HepG2 (cell line): ENCODE measurements around the gene DYNC1LI2. TPM values are rescaled to one million over a fixed set of nuclear protein-coding genes. Genes with fewer than 3 reads are reported as not detected.
A peak's percentile ranks its signal among the peaks of the same experiment; 100 is the strongest.

Experiments used
- ARNT2 ChIP-seq: sonication (generic); formaldehyde crosslinking; IDR thresholded peaks from 2 replicates; pipeline ENCODE4 v1.8.0; 2022; ENCODE audit warnings: mild to moderate bottlenecking, low read depth, missing genetic modification reagents, moderate library complexity
- ATF1 ChIP-seq: IDR thresholded peaks from 2 replicates; pipeline ENCODE4 v1.6.1; 2016; ENCODE audit warnings: mild to moderate bottlenecking, control low read depth
- ELF3 ChIP-seq: IDR thresholded peaks from 2 replicates; pipeline ENCODE4 v1.6.1; 2016; ENCODE audit warnings: missing genetic modification reagents, missing compliant biosample characterization
- FOSL1 ChIP-seq: sonication (generic); formaldehyde crosslinking; IDR thresholded peaks from 2 replicates; pipeline ENCODE4 v1.9.0; 2021; ENCODE audit warnings: missing genetic modification reagents, borderline replicate concordance
- FOSL2 ChIP-seq: sonication (generic); formaldehyde crosslinking; IDR thresholded peaks from 2 replicates; pipeline ENCODE4 v1.4.0; 2020; ENCODE audit warnings: missing genetic modification reagents
- FOXJ3 ChIP-seq: sonication (generic); formaldehyde crosslinking; IDR thresholded peaks from 2 replicates; pipeline ENCODE4 v1.4.0; 2020; ENCODE audit warnings: missing genetic modification reagents, mild to moderate bottlenecking, borderline replicate concordance
- KDM5B ChIP-seq: sonication (generic); formaldehyde crosslinking; IDR thresholded peaks from 2 replicates; pipeline ENCODE4 v1.4.0; 2020; ENCODE audit warnings: missing genetic modification reagents, mild to moderate bottlenecking, borderline replicate concordance
- MXD4 ChIP-seq: IDR thresholded peaks from 2 replicates; pipeline ENCODE4 v1.6.1; 2016; ENCODE audit warnings: mild to moderate bottlenecking, missing biosample characterization, missing genetic modification reagents
- SALL1 ChIP-seq: sonication (generic); formaldehyde crosslinking; IDR thresholded peaks from 2 replicates; pipeline ENCODE4 v1.8.0; 2022; ENCODE audit warnings: mild to moderate bottlenecking, missing genetic modification reagents
- SAP130 ChIP-seq: IDR thresholded peaks from 2 replicates; pipeline ENCODE4 v1.6.1; 2016; ENCODE audit warnings: low read depth
- SMAD9 ChIP-seq: sonication (generic); formaldehyde crosslinking; IDR thresholded peaks from 2 replicates; pipeline ENCODE4 v1.5.1; 2020; ENCODE audit warnings: mild to moderate bottlenecking, missing genetic modification reagents
- THAP11 ChIP-seq: IDR thresholded peaks from 2 replicates; pipeline ENCODE4 v1.6.1; 2016; ENCODE audit warnings: missing biosample characterization, missing genetic modification reagents
- ZFP36L1 ChIP-seq: sonication (generic); formaldehyde crosslinking; IDR thresholded peaks from 2 replicates; pipeline ENCODE4 v1.8.0; 2022; ENCODE audit warnings: mild to moderate bottlenecking, missing genetic modification reagents, moderate library complexity
- ZNF17 ChIP-seq: sonication (generic); formaldehyde crosslinking; IDR thresholded peaks from 2 replicates; pipeline ENCODE4 v1.5.0; 2020; ENCODE audit warnings: mild to moderate bottlenecking, missing genetic modification reagents
- ZNF317 ChIP-seq: sonication (generic); formaldehyde crosslinking; IDR thresholded peaks from 2 replicates; pipeline ENCODE4 v1.5.0; 2020; ENCODE audit warnings: mild to moderate bottlenecking, missing genetic modification reagents
- polyA plus RNA-seq, 8 experiments: library from polyadenylated mRNA; depleted of rRNA in 3 of 8; stranded (reverse) in 7 of 8; unstranded in 1 of 8; fragments of >200 nt; fragmentation: Illumina TruSeq in 4 of 8; extraction: Trizol in 4 of 8; gene quantifications; 2 replicates each; pipeline versions ENCODE4 v1.2.1 to v1.2.3, GENCODE V29; 2011 to 2016; ENCODE audit warnings: low read depth in 4 of 8, missing spikeins in 1 of 8, mixed read lengths in 1 of 8; ENCODE audit not compliant: insufficient read depth in 1 of 8
- total RNA-seq, 5 experiments: library from RNA; depleted of rRNA; stranded (reverse); fragments of >200 nt; fragmentation: Illumina TruSeq; extraction: Trizol; gene quantifications; 2 replicates each; pipeline ENCODE4 v1.2.3, GENCODE V29; 2016; ENCODE audit warnings: low read depth in 1 of 5
- TF ChIP-seq, protein P1 (sequence below): sonication (generic); formaldehyde crosslinking; IDR thresholded peaks from 2 replicates; pipeline ENCODE4 v1.8.1; 2022; ENCODE audit warnings: mild to moderate bottlenecking, missing genetic modification reagents
- TF ChIP-seq, protein P2 (sequence below): IDR thresholded peaks from 2 replicates; pipeline ENCODE4 v1.6.1; 2016
- TF ChIP-seq, protein P3 (sequence below): IDR thresholded peaks from 2 replicates; pipeline ENCODE4 v1.6.1; 2018; ENCODE audit warnings: missing genetic modification reagents, mild to moderate bottlenecking, missing compliant biosample characterization
- TF ChIP-seq, protein P4 (sequence below): IDR thresholded peaks from 2 replicates; pipeline ENCODE4 v1.6.1; 2016; ENCODE audit warnings: missing genetic modification reagents, missing compliant biosample characterization
- TF ChIP-seq, protein P5 (sequence below): IDR thresholded peaks from 2 replicates; pipeline ENCODE4 v1.6.1; 2016
- TF ChIP-seq, protein P6 (sequence below): sonication (generic); formaldehyde crosslinking; IDR thresholded peaks from 2 replicates; pipeline ENCODE4 v1.4.0; 2020; ENCODE audit warnings: mild to moderate bottlenecking, missing genetic modification reagents, borderline replicate concordance

The DYNC1LI2 gene
- total and polyA plus RNA-seq, 2 of the 13 experiments (the other 11 are each of a cell fraction or from before 2014, with no cell fraction given): 65.5 to 135 TPM

DNA sequence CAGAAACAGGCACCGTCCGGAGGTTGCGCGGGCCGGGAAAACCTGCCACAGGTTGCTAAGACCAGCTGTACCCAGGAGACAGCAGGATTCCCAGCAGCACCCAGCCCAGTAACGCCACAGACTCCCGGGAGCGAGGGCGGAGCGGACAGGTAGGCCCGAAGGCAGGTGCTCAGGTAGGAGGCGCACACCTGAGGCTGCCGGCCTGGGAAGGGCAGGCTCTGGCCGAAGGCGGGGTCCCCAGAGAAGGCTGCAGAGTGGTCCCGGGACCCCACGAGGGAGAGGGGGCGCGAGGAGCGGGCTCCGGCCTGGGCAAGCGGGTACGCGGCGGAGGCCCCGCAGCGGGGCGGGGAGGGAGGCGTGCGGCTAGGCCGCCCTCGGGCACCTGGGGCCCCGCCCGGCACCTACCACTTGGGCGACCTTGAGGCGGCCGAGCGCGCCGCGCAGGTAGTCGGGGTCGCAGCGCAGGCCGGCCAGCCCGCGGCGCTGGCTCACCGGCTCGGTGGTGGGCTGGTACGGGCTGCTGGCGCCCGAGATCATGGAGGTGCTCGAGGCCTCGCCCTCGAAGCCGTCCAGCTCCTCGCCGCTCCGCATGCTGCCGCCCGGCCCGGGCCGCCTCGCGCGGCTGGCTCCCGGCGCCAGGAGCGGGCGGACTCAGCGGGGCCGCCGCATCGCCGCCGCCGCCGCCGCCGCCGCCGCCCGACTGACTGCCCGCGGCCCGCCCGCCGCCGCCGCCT lies 55.3 kb downstream of the DYNC1LI2 start (continued):
- TF ChIP-seq ELF3 (CRISPR knock-in tag): no peak
- no peak for TF ChIP-seq FOSL2
- no peak for TF ChIP-seq MXD4 (CRISPR knock-in tag)
- TF ChIP-seq FOXJ3 (CRISPR knock-in tag): no peak
- TF ChIP-seq, protein P1, sequence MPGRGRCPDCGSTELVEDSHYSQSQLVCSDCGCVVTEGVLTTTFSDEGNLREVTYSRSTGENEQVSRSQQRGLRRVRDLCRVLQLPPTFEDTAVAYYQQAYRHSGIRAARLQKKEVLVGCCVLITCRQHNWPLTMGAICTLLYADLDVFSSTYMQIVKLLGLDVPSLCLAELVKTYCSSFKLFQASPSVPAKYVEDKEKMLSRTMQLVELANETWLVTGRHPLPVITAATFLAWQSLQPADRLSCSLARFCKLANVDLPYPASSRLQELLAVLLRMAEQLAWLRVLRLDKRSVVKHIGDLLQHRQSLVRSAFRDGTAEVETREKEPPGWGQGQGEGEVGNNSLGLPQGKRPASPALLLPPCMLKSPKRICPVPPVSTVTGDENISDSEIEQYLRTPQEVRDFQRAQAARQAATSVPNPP (CRISPR knock-in tag): no peak
- TF ChIP-seq SMAD9 (CRISPR knock-in tag): no peak
- TF ChIP-seq, protein P2, sequence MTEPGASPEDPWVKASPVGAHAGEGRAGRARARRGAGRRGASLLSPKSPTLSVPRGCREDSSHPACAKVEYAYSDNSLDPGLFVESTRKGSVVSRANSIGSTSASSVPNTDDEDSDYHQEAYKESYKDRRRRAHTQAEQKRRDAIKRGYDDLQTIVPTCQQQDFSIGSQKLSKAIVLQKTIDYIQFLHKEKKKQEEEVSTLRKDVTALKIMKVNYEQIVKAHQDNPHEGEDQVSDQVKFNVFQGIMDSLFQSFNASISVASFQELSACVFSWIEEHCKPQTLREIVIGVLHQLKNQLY (CRISPR knock-in tag): no peak
- TF ChIP-seq, protein P3, sequence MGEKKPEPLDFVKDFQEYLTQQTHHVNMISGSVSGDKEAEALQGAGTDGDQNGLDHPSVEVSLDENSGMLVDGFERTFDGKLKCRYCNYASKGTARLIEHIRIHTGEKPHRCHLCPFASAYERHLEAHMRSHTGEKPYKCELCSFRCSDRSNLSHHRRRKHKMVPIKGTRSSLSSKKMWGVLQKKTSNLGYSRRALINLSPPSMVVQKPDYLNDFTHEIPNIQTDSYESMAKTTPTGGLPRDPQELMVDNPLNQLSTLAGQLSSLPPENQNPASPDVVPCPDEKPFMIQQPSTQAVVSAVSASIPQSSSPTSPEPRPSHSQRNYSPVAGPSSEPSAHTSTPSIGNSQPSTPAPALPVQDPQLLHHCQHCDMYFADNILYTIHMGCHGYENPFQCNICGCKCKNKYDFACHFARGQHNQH: no peak
- TF ChIP-seq, protein P4, sequence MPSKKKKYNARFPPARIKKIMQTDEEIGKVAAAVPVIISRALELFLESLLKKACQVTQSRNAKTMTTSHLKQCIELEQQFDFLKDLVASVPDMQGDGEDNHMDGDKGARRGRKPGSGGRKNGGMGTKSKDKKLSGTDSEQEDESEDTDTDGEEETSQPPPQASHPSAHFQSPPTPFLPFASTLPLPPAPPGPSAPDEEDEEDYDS (CRISPR knock-in tag): no peak
- TF ChIP-seq, protein P5, sequence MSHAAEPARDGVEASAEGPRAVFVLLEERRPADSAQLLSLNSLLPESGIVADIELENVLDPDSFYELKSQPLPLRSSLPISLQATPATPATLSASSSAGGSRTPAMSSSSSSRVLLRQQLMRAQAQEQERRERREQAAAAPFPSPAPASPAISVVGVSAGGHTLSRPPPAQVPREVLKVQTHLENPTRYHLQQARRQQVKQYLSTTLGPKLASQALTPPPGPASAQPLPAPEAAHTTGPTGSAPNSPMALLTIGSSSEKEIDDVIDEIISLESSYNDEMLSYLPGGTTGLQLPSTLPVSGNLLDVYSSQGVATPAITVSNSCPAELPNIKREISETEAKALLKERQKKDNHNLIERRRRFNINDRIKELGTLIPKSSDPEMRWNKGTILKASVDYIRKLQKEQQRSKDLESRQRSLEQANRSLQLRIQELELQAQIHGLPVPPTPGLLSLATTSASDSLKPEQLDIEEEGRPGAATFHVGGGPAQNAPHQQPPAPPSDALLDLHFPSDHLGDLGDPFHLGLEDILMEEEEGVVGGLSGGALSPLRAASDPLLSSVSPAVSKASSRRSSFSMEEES: no peak
- peak; percentile 16; the same call in 1 of the 2 replicates for TF ChIP-seq THAP11
- peak; percentile 32; the same call in 1 of the 2 replicates for TF ChIP-seq SALL1 (CRISPR knock-in tag)
- TF ChIP-seq, protein P6, sequence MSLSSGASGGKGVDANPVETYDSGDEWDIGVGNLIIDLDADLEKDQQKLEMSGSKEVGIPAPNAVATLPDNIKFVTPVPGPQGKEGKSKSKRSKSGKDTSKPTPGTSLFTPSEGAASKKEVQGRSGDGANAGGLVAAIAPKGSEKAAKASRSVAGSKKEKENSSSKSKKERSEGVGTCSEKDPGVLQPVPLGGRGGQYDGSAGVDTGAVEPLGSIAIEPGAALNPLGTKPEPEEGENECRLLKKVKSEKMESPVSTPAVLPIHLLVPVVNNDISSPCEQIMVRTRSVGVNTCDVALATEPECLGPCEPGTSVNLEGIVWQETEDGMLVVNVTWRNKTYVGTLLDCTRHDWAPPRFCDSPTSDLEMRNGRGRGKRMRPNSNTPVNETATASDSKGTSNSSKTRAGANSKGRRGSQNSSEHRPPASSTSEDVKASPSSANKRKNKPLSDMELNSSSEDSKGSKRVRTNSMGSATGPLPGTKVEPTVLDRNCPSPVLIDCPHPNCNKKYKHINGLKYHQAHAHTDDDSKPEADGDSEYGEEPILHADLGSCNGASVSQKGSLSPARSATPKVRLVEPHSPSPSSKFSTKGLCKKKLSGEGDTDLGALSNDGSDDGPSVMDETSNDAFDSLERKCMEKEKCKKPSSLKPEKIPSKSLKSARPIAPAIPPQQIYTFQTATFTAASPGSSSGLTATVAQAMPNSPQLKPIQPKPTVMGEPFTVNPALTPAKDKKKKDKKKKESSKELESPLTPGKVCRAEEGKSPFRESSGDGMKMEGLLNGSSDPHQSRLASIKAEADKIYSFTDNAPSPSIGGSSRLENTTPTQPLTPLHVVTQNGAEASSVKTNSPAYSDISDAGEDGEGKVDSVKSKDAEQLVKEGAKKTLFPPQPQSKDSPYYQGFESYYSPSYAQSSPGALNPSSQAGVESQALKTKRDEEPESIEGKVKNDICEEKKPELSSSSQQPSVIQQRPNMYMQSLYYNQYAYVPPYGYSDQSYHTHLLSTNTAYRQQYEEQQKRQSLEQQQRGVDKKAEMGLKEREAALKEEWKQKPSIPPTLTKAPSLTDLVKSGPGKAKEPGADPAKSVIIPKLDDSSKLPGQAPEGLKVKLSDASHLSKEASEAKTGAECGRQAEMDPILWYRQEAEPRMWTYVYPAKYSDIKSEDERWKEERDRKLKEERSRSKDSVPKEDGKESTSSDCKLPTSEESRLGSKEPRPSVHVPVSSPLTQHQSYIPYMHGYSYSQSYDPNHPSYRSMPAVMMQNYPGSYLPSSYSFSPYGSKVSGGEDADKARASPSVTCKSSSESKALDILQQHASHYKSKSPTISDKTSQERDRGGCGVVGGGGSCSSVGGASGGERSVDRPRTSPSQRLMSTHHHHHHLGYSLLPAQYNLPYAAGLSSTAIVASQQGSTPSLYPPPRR (CRISPR knock-in tag): no peak
- TF ChIP-seq KDM5B (CRISPR knock-in tag): no peak; the same call in 1 of the 2 replicates
- TF ChIP-seq ARNT2: peak; percentile 75
- no peak for TF ChIP-seq ZNF17 (CRISPR knock-in tag)
- no peak for TF ChIP-seq ZNF317 (CRISPR knock-in tag)
- TF ChIP-seq ZFP36L1 (CRISPR knock-in tag): no peak
- no peak for TF ChIP-seq ATF1
- TF ChIP-seq FOSL1: no peak
- TF ChIP-seq SAP130: peak; percentile 45
